HuH-7 (cell line): Measurements from ENCODE around the gene IRF4.

Experiments
- DNase-seq: peaks from one replicate; pipeline ENCODE4 v3.0.0; 2011; ENCODE audit warnings: low spot score

Gene IRF4

GRCh38 chr6:353642-354614, 37.6 kb upstream of the IRF4 start:
- DNase-seq: no peak

GRCh38 chr6:354631-355280, 36.8 kb upstream of the IRF4 start:
- no peak for DNase-seq

DNA sequence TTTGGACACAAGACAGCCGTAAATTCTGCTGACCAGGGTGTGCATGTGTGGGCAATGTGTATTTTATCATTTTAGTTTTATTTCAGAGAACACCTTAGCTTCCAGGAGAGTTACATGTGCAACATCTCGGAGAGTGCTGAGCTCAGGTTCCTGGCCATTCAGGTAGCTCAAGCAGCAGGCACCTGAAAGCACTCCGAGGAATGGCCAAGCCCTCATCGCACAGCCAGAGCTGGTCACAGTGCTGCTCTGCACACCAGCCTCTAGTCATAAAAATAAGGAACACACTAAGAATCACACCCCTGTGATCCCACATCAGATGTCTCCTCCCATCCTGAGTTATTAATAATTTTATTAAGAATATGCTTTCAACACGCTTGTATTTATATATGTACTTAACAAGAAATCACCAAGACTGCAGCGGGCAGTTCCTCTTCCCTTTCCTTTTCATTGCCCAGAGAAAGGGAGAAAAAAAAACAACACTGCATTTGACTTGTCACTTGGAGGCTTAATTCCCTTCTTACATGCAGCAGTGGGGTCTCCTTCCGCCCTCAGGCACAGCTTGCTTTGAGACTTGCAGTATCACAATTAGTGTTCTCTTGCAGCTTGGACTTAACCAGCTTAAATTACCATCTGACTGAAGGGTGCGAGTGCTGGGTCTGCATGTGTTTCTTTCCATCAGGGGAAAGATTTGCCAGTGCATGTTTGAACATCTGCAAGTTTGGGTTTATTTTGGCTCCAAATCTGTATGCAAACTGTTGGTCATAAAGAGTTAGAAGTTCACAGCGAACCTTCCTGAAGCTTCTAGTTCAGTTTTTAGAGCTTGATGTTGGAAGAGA, 36.0 kb upstream of the IRF4 start:
- DNase-seq: no peak

- no peak for DNase-seq
Observed at GRCh38 chr6:356828-357251, 34.7 kb upstream of the IRF4 start.

DNA sequence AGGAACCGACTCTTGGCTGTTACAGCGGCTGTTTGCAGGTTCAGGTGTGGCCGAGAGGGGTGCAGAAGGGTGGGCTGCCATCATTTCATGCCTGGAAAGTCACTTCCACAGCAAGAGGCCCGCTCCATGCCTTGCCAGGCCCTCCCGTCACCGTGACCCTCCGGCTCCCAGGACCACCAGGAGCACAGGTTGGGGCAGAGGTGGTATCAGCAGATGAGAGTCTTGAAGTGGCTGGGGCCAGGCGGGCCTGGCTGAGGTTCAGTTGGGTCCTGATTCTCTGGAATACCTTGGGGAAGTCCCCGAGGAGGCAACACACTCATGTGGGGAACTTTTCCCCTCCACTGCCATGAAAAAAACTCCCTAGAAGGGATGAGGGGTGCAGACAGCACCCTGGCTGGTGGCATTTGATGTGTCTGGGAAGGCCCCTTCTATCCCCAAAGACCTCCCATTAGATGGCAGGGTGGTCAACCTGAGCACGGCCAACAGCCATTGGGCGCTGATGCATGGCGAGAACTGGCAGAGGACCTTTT, 34.2 kb upstream of the IRF4 start:
- DNase-seq: no peak

DNA sequence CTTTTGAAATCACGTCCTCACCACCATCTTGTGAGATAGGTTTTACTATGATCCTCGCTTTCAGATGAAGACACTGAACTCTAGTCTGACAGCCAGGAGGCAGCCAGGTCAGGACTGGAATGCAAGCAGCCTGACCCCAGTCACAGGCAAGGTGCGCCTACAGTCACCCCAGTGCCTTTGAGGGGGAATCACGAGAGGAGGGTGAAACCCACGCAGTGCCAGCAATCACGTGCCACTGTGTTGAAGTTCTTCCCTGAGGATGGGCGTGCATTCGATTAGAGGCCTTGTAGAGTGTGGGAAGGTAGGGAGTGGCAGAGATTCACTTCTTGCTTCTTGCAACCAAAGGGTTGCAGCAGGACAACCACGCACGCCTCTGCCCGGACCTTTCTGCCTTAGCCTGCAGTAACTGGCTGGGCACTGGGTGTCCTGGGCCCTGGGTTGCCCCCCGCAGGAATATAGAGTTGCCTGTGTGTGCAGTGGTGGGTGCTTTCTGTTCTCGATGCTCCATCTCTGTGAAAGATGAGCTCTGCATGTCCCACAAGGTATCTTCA, 33.7 kb upstream of the IRF4 start:
- no peak for DNase-seq

- DNase-seq: no peak
Observed at GRCh38 chr6:358432-358831, 33.1 kb upstream of the IRF4 start.

DNA sequence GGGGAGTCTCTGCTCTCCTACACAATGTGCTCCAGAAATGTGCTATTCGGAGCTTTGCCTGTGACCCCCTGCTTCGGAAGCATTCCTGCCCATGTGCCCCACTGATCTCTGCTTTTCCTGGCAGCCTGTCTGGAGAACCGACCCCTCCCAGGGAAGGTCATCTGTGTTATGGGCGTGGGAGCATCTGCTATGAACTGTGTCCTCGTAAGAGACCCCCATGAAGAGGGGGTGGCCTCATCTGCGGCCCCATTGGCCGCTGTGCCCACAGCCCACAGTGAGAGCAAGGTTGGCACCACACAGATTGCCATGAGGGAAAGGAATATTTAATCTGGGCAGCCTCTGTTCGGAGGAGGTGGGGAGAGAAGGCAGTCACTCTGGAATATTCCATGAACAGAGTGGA, 32.7 kb upstream of the IRF4 start:
- DNase-seq: no peak

DNA sequence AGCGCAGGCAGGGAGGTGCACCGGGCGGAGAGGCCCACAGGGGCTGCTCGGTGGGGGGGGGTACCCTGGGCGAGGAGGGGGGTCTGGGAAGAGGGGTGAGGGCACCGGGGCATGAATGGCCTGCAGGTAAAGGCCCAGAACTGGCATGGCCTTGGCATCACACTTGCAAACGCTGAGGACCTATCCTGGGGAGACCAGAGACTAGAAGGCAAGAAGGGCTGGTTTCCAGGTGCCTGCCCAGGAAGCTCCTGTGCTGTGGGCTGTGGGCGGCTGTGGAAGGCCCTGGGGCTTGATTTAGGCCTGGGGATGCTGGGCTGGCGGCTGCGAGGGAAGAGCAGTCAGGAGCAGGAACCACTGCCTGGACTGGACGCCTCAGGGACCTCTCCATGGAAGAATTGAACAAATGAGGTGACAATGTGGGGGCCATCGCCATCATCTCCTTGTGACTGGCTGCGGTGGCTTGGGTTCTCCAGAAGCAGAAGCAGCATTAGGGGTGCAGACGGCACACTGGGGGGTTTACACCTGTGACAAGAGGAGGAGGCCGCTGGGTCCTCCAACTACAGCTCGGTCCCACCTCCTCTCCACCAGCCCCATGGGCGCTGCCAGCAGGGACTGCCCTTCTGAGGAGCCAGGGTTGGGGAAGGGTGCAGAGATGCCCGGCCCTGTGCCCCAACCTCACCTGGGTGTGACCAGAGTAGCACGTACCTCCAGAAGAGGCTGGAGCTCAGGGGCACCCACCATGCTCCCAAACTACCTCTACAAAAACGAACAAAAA, 32.1 kb upstream of the IRF4 start:
- no peak for DNase-seq

DNA sequence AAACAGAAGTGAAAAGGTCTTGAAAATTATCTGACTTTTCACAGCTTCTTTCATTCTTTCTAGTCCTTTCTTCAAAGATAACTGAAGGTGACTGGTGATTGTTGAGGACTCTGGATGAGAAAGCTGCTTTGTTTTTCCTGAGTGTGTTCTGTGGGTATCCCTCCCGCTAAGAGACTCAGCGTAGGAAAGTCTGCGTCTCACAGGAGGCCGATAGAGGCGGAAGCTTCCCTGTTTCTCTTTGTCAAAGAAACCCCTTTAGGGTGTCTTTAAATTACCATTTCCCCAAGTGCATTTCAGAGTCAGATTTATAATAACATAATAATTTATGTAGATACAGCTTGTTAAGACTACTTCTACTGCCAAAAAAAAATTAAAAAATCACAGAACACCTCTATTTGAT, 31.2 kb upstream of the IRF4 start:
- no peak for DNase-seq

DNA sequence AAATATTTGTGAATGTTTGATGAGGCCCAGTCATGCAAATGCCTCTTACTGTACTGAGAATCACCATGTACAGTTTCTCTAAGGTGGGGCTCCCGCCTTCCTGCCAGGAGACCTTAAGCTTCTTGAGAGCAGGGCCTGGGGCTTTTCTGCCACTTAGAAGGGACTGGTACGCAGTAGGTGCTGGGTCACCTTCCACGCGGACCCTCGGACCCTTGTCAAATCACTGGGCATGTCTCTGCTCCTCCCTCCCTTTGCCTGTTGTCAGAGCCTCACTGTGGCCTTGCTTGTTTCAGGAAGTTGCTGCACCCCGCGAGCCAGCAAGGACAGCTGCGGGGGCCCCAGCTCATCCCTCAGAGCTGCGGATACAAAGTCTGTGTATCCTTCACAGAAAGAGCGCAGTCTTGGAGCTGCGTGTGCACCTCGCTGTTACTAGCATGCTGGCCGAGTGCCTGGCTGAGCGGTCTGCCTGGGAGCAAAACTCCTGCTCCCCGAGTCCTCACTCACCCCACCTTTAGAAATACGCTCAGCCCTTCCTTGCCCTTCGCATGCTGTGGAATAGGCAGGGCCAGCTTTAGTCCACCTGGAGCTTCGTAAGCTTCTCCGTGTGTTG, 30.7 kb upstream of the IRF4 start:
- DNase-seq: no peak

- DNase-seq: no peak
Observed at GRCh38 chr6:361411-362132, 30.0 kb upstream of the IRF4 start.

GRCh38 chr6:362231-362923, 29.2 kb upstream of the IRF4 start:
- no peak for DNase-seq

- DNase-seq: no peak
Observed at GRCh38 chr6:362924-363249, 28.7 kb upstream of the IRF4 start.

DNA sequence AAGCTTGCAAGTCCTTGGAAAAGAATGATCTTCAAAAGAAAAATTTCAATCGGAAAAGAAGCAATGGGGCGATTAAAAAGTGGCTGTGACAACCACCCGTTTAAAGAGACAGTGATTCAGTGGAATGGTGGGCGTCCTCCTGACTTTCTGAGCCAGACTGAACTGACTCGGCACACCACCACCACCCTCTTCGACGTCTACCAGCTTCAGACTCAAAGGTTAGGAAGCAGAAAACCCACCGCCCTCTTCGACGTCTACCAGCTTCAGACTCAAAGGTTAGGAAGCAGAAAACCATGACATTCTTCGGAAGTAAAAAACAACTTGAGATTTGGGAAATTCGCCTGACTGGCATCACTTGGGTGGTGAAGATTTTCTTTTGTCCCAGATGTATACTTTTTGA, 28.3 kb upstream of the IRF4 start:
- DNase-seq: no peak

GRCh38 chr6:363909-364308, 27.6 kb upstream of the IRF4 start:
- no peak for DNase-seq

- DNase-seq: no peak
Observed at GRCh38 chr6:364609-365540, 26.7 kb upstream of the IRF4 start.

DNA sequence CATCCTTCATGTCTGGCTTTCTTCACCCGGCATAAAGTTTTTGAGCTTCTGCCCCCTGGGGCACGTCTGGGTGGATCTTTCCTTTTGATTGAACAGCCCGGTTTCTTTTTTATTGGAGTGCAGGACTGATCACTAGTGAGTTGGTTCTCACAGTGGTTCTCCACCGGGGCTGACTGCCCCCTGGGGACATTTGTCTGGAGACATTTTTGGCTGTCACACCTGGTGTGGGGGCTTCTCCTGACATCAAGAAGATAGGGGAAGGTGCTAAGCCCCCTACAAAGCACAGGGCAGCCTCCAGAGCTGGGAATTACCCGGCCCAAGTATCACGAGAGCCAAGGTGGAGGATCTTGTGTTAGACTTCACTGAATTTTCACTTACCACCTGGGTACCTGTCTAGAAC, 25.7 kb upstream of the IRF4 start:
- no peak for DNase-seq
